HG03565 (cell line): Measurements from ENCODE around the gene ARSJ.

Source experiments
- ATAC-seq: cut with Tn5 transposase; IDR thresholded peaks from one replicate; pipeline ENCODE4 v1.9.1; 2021; ENCODE audit warnings: mild to moderate bottlenecking, moderate library complexity; ENCODE audit not compliant: unreplicated experiment

ARSJ gene

DNA sequence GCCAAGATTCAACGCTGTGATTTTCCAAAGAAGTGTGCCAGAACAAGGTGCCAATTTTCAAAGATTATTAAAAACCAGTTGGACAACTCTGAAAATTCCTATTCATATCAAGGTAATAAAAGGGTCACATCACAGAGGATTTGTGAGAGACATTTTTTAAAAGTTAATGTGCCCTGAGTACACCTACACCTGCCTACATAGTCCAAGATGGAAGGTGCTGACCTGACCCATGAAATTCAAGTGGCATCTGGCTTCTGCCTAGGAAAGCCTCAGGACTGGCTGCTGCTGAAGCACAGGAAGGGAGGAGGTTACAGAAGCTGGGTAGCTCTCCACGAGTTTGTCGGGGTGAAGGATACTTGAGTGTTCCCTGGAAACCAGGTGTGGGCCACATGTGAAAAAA is 11.4 kb upstream of the ARSJ start:
- no peak for ATAC-seq

GRCh38 chr4:113987382-113987941 is 8.0 kb upstream of the ARSJ start:
- ATAC-seq: no peak

GRCh38 chr4:113982181-113982580 is 2.7 kb upstream of the ARSJ start:
- ATAC-seq: no peak

DNA sequence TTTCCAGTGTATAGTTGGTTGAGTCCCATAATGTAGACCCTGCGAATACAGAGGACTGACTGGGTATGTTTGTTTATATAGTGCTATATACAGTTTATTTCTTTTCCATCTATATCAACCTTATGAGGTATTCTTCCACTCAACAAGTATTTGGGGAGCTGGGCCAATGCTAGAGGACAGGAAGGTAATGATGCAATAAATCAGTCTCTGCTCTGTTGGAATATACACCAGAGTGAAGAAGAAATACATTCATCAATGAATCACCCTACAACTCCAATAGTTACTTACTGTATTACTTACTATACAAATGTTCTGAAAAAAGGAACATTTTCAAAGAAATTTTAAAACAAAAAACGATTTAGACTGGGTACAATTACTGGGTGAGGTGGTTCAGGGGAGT is 2.1 kb upstream of the ARSJ start:
- ATAC-seq: no peak

GRCh38 chr4:113979905-113980615 is 613 bp upstream of the ARSJ start:
- no peak for ATAC-seq

DNA sequence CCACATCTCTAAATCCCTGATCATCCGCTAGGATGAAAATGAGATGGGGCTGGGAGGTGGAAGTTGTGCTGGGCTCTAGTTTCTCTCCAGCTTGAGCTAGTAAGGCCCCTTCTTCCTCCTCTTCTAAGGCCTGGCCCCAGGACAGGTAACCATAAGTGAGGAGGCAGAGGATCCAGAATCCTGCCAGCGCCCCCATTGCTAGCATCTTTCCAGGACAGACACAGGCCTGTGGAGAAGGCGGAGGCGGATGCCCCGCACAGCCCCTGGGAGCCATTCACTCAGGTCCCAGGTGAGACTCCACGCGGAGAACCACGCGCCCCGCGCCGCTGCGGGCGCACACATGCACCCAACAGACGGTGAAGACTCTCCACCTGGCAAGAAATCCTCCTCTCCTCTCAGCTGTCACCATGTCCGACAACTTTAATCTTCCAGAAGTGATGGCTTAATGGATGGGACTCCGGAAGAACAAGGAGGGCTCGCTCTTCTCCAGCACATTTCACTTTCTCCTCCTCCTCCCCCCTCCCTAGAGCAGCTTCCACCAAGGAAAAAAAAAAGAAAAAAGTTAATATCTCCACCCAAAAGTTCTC is 793 bp downstream of the ARSJ start:
- ATAC-seq: no peak

DNA sequence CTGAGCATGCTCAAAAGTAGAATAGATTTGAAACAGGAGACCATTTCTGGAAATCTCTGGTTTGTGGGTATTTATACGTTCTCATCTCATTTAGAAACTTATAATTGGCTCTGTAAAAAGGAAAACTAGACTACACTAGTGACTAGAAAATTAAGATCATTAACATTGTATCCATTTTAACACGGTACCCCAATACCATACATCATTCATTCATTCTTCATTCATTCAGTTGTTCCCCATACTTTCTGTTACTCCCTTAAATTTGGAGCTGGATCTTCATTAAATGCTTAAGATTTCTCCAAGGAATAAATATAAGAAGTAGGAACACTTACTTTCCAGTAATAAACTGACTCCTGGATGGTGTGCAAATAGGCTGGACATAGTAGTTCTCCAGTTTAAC is 1.3 kb downstream of the ARSJ start:
- ATAC-seq: no peak

DNA sequence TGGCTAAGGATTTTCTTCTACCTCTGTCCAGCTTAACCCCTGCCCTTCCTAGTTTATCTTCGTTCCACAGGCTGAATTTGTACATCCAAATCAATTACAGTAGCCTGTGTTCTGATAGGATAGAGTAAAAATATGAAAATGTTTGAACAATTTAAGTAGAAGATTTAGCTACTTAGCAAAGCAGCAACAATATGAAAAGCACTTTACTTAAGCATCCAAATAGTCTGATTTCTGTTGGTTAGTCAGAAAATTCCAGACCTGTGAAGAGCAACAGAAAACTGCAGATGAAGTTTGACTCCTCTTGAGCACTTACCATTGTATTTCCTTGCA is 2.0 kb downstream of the ARSJ start:
- no peak for ATAC-seq

DNA sequence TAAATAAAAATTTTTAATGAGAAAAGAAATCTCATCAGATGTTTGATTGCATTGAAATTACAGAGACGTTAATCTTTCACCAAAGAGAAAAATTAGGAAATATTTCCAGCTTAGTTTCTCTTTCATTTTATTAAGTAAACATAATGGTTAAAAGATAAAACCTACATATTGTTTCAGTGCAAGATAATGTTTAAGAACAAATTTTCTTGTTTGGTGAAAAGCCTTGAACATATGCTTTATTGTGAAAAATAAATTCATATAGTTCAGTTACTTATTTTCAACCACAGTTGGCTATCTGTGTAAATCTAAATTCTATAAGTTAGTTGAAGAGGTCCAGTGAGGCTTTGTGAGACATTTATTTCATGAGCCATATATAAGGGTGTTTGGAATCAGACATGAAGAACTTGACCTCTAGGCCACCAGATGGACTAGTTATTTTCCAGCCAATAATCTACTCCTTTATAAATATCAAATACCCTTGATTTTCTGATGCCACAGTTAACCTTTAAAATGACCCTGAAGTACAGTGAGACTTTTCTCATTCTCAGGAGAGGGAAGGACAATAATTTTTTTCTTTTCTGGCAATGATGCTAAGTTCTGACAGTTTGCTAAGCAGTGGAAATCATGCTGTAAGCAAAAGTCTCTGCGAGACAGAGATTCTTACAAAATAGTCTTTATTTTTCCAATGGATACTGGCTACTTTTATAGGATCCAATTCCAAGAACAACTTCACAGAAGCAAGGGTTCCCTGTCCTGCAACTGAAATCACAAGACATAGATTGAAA is 2.5 kb downstream of the ARSJ start:
- no peak for ATAC-seq

- ATAC-seq: no peak
Measured at GRCh38 chr4:113975578-113975977, 3.9 kb downstream of the ARSJ start.

GRCh38 chr4:113974467-113974866 is 5.0 kb downstream of the ARSJ start:
- ATAC-seq: no peak

DNA sequence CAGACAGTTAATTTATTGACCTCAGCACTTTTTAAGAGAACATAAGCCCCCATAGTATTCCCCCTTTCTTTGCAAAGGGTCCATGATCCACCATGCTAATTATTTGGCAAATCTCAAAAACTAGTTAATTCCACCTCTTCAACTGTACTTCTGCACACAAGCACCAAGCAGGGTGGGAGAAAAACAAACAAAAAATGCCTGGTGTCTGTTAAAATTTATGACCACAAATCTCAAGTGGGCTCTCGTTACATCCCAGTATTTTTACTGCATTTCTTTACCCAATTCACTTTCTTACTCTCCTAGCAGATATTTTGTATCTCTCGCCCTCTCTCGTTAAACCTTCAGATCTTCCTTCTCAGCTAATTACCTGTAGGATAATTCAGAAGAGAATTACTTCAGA is 6.1 kb downstream of the ARSJ start:
- no peak for ATAC-seq

- no peak for ATAC-seq
Measured at GRCh38 chr4:113972781-113973180, 6.7 kb downstream of the ARSJ start.

DNA sequence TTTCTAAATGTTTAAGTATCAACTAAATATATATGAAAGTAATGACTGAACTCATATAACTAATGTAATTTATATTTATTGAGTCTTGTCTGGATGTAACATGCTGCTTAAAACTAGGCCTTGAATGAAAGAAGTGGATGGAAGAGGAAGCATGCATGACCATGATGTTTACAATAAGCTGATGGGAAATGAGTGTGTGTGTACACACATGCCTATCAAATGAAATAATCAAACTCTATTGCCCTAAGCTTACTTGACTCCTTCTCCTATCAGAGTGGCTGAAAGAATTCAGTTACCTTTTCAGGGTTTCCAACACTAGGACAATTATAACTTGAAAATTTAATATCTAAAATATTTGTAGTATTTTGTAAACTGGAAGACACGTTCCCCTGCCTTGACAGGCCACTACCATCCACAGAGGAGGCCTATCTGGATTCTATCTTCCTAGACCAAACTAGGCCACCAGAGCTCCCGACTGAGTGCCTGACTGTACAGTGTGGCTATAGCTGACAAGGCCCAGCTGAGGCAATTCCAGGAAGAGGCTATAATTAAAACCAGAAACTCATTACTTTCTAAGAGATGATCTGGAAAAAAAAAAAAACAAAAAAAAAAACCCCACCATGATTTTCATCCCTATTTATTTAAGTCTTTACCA is 7.6 kb downstream of the ARSJ start:
- ATAC-seq: no peak

DNA sequence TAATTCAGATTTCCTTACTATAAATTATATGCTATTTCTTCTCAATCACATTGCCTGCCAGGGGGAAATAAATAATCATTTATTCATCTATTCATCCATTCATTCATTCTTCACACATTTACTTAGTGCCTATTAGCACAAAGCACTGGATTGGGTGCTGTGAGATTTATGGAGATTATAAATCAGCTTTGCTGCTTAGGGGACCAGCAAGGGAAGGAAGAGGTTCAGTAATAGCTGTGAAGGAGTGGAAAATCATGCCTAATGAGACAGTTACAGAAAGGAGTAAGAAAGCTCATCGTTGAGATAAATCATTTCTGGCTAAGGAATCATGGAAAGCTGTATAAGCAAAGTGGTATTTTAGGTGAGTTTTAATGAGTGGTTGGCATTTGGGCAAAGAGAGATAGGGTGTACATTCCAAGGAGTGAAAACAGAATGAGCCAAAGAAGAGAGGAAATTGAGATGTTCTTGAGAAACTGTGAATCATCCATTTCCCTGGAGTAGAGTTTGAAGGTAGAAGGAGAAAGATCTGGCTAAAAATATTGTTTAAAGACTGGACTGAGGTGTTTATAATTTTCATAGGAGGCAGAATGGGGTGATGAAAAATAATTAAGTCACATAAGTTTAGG is 9.6 kb downstream of the ARSJ start:
- no peak for ATAC-seq

GRCh38 chr4:113968473-113968872 is 11.0 kb downstream of the ARSJ start:
- no peak for ATAC-seq

DNA sequence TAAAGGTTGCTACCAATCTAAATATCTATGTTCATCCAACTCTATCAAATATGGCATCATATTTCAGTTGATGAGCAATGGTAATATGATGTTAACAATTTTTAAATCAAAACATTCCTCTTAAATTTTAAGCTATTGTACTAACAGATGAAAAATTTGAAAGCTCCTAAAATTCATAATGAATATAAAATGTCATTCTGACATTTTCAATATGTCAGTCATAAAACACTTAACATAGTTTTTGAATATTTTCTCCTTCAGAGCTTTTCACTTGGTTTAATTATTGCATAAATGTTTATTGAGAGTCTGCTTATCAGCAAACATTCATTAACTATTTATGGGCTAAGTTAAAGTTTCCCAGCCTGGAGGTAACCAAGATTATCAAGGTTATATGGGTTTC is 11.8 kb downstream of the ARSJ start:
- no peak for ATAC-seq

GRCh38 chr4:113962719-113963265 is 16.7 kb downstream of the ARSJ start:
- no peak for ATAC-seq

- ATAC-seq: no peak
Measured at GRCh38 chr4:113962016-113962347, 17.5 kb downstream of the ARSJ start.

- ATAC-seq: no peak
Measured at GRCh38 chr4:113960684-113961321, 18.6 kb downstream of the ARSJ start.
